Heart left ventricle (tissue), 16 donors: Measurements from ENCODE around the gene PLCB4. TPM values are rescaled to one million over a fixed set of nuclear protein-coding genes. Genes with fewer than 3 reads are reported as not detected.

Source experiments
- ATAC-seq, 4 donors: fragments of 200-7000 bp; cut with Tn5 transposase; one replicate each; pipeline ENCODE4 v1.9.1; 2020 to 2022; ENCODE audit warnings: moderate library complexity in 4 of 4, mild to moderate bottlenecking in 3 of 4, moderate number of reproducible peaks in 1 of 4
- DNase-seq, 5 donors: peaks; one replicate each; pipeline ENCODE4 v3.0.0-alpha.2; 2020
- H3K27ac ChIP-seq, 12 donors: fragments of 200-600 bp; sonication (generic) in 4 of 12; one replicate each; pipeline versions ENCODE4 v1.5.0 to v1.8.0; 2016 to 2022; ENCODE audit warnings: mild to moderate bottlenecking in 2 of 12
- H3K27me3 ChIP-seq, 9 donors: fragments of 200-600 bp; sonication (generic) in 2 of 9; one replicate each; pipeline versions ENCODE4 v1.5.1 to v1.8.0; 2016 to 2022; ENCODE audit warnings: mild to moderate bottlenecking in 3 of 9
- H3K36me3 ChIP-seq, 9 donors: fragments of 200-600 bp; sonication (generic) in 2 of 9; one replicate each; pipeline versions ENCODE4 v1.5.0 to v1.8.0; 2018 to 2022; ENCODE audit warnings: mild to moderate bottlenecking in 2 of 9
- H3K4me1 ChIP-seq, 12 donors: fragments of 200-600 bp; sonication (generic) in 4 of 12; one replicate each; pipeline versions ENCODE4 v1.5.0 to v1.8.0; 2016 to 2022; ENCODE audit warnings: mild to moderate bottlenecking in 3 of 12
- H3K4me3 ChIP-seq, 12 donors: fragments of 200-600 bp; sonication (generic) in 4 of 12; one replicate each; pipeline versions ENCODE4 v1.5.0 to v1.8.0; 2017 to 2022; ENCODE audit warnings: mild to moderate bottlenecking in 9 of 12, moderate library complexity in 4 of 12
- H3K9me3 ChIP-seq, 12 donors: fragments of 200-600 bp; sonication (generic) in 4 of 12; one replicate each; pipeline versions ENCODE4 v1.5.0 to v1.8.0; 2016 to 2022; ENCODE audit warnings: mild to moderate bottlenecking in 1 of 12
- POLR2A ChIP-seq, 2 donors: fragments of 450-650 bp; IDR thresholded peaks; one replicate each; pipeline ENCODE4 v1.6.1; 2017; ENCODE audit warnings: antibody characterized with exemption in 2 of 2, mild to moderate bottlenecking in 2 of 2, moderate library complexity in 2 of 2
- WGBS, 4 donors: extraction: QIAGEN DNeasy Blood & Tissue Kit in 2 of 4; methylation state at CpG; one replicate each; pipeline versions ENCODE4 v1.1.5 to v1.1.7; 2013 to 2018; 5-methylcytosine and 5-hydroxymethylcytosine counted together
- intact Hi-C, 10 donors: fragments of 100-400 bp; cut with DNase I; formaldehyde crosslinking; loops; one replicate each; pipeline versions ENCODE4 v1.11.1 to v1.14.2; 2022
- polyA plus RNA-seq, 2 donors: library from polyadenylated mRNA; stranded (reverse); fragments of 200-250 nt; gene quantifications; one replicate each; pipeline ENCODE4 v1.2.3, GENCODE V29; 2013
- total RNA-seq, 9 donors: library from RNA; depleted of rRNA in 2 of 9; stranded (reverse); fragments of >200 nt in 2 of 9; fragmentation: NEBNext Ultra II Directional in 3 of 9; extraction: Animal tissue kit (Norgen Biotek cat#: 25700) in 3 of 9; gene quantifications; one replicate each; pipeline versions ENCODE4 v1.1.0 to v1.2.4, GENCODE V29; 2016 to 2023
- TF ChIP-seq, protein P1 (sequence below), 12 donors: fragments of 200-600 bp; sonication (generic) in 4 of 12; IDR thresholded peaks; one replicate each; pipeline versions ENCODE4 v1.5.0 to v1.8.0; 2018 to 2022; ENCODE audit warnings: antibody characterized with exemption in 12 of 12, mild to moderate bottlenecking in 5 of 12
- donor health status: ischemic (EF 13 %, LVEDD 7.1; RV severe dilation, severe dysfunction).
- donor health status: healthy with polysubstance abuse.
- donor health status: DM: no; HTN: yes; CAD: no.
- donor health status: DM: no; HTN: no; CAD: no.
- donor health status: ischemic (EF 25% LVEDD 6.9; RV normal size, moderate dysfunction).
- donor health status: ischemic (EF 25% LVEDD 5.7; RV mildly dilated, moderate dysfunction).
- donor health status: healthy.
- donor health status: DM: yes; HTN: yes; CAD: no.
- donor health status: ischemic (EF 35%, LVEDD 5.7; RV mildly dilated, moderate dysfunction).
- donor health status: nonischemic (EF 11% LVEDD 7.7; RV severe dilation, severe dysfunction).
- donor health status: DM: yes; HTN: yes; CAD: no.
- donor health status: PGD.
- donor health status: ischemic (EF 29% LVEDD 5.4; RV normal size, mild dysfunction).
- donor health status: nonischemic (EF 23%, LVEDD 6.1; RV moderate dilation, normal function).

The PLCB4 gene
- total and polyA plus RNA-seq, 11 donors = 8.4 to 31.8 (median 18.5) TPM

GRCh38 chr20:9179193-9179802 is 110.4 kb downstream of the PLCB4 start:
- no peak for DNase-seq
- no peak for ATAC-seq
- intact Hi-C loops = loop anchor here in 8 of 10 donors (10.0 kb wide), 3 partner anchors 176 to 384 kb away; no protein-coding TSS in a partner anchor
- Histone ChIP-seq H3K9me3 (no peaks in the 10 kb centered on the region), H3K4me3 (no peak overlapping the region), H3K27ac (no peak overlapping the region), H3K36me3 (no peaks in the 10 kb centered on the region), H3K27me3 (no peaks in the 10 kb centered on the region), H3K4me1 (peaks cover 0 to 18% (median 3%) of the 10 kb centered on the region in 12 donors)
- TF ChIP-seq, protein P1, sequence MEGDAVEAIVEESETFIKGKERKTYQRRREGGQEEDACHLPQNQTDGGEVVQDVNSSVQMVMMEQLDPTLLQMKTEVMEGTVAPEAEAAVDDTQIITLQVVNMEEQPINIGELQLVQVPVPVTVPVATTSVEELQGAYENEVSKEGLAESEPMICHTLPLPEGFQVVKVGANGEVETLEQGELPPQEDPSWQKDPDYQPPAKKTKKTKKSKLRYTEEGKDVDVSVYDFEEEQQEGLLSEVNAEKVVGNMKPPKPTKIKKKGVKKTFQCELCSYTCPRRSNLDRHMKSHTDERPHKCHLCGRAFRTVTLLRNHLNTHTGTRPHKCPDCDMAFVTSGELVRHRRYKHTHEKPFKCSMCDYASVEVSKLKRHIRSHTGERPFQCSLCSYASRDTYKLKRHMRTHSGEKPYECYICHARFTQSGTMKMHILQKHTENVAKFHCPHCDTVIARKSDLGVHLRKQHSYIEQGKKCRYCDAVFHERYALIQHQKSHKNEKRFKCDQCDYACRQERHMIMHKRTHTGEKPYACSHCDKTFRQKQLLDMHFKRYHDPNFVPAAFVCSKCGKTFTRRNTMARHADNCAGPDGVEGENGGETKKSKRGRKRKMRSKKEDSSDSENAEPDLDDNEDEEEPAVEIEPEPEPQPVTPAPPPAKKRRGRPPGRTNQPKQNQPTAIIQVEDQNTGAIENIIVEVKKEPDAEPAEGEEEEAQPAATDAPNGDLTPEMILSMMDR (IDR thresholded peaks at IDR 0.05) = no peak
- TF ChIP-seq POLR2A (IDR thresholded peaks at IDR 0.05) = no peak
- WGBS, 4 donors = 34 to 76% (median 65%) methylated on average over 1 of the region's 1 CpG

GRCh38 chr20:9179867-9180266 is 111.0 kb downstream of the PLCB4 start:
- H3K4me1 ChIP-seq = peaks cover 0 to 15% (median 1%) of the 10 kb centered on the region in 12 donors
- intact Hi-C loops = loop anchor here in 8 of 10 donors (10.0 kb wide), 3 partner anchors 175 to 385 kb away; no protein-coding TSS in a partner anchor
- H3K27me3 ChIP-seq = no peaks in the 10 kb centered on the region
- no peak for ATAC-seq
- no peak overlapping the region for H3K4me3 ChIP-seq
- no peak overlapping the region for H3K27ac ChIP-seq
- TF ChIP-seq, protein P1 (IDR thresholded peaks at IDR 0.05) = no peak
- no peak for TF ChIP-seq POLR2A (IDR thresholded peaks at IDR 0.05)
- H3K36me3 ChIP-seq = no peaks in the 10 kb centered on the region
- H3K9me3 ChIP-seq = no peaks in the 10 kb centered on the region
- no peak for DNase-seq

DNA sequence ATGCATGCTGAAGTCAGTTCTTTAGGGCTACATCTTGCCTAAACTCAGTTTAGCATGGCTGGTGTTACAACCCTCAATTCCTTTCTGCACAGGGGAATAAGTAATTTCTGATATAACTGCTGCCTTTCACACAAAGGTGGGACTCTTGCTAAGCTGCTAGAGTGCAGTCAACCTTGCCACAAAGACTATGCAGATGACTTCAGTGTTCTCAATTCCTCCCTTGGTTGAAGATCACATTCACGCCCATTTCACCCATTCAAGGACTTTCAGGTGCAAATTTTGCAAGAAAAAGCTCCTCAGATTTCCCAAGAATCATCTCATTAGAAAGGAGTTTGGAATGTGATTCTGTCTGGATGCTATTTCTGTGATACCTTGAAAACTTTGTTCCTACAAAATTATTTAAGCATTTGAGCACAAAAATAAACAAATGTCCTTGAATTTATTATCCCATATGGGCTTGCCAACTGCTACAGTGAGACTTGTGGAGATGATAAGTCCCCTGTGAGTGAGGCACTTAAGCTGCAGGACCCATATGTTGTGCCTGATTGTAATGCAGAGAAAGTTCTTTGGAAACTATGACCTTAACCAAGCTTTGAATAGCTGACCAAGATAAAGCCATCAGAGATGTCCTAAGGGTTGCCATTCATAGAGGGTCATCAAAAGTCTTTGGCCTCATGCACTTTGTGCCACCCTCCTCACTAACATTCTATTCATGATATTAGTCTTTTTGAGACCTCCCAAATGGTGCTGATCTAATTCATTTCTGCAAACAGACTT is 111.8 kb downstream of the PLCB4 start:
- no peak for DNase-seq
- H3K9me3 ChIP-seq = no peaks in the 10 kb centered on the region
- ATAC-seq = no peak
- intact Hi-C loops = no loop called here
- no peaks in the 10 kb centered on the region for H3K27me3 ChIP-seq
- no peaks in the 10 kb centered on the region for H3K36me3 ChIP-seq
- no peak overlapping the region for H3K27ac ChIP-seq
- no peak overlapping the region for H3K4me3 ChIP-seq
- H3K4me1 ChIP-seq = peaks cover 0 to 15% (median 2%) of the 10 kb centered on the region in 12 donors
- TF ChIP-seq, protein P1 (IDR thresholded peaks at IDR 0.05) = no peak
- no peak for TF ChIP-seq POLR2A (IDR thresholded peaks at IDR 0.05)
- WGBS, 4 donors = 92 to 100% (median 99%) methylated on average over 1 of the region's 1 CpG

GRCh38 chr20:9185511-9185910 is 116.6 kb downstream of the PLCB4 start:
- Histone ChIP-seq H3K4me3 (no peak overlapping the region), H3K36me3 (no peaks in the 10 kb centered on the region), H3K9me3 (no peaks in the 10 kb centered on the region), H3K4me1 (peaks cover 0 to 21% (median 10%) of the 10 kb centered on the region in 12 donors), H3K27me3 (no peaks in the 10 kb centered on the region), H3K27ac (no peak overlapping the region)
- DNase-seq (no peak), ATAC-seq (peak in 1 of 4 donors; percentile 18)
- intact Hi-C loops = no loop called here
- WGBS, 4 donors = 86 to 95% (median 91%) methylated on average over 6 of the region's 6 CpGs
- no peak for TF ChIP-seq POLR2A (IDR thresholded peaks at IDR 0.05)
- TF ChIP-seq, protein P1 (IDR thresholded peaks at IDR 0.05) = no peak
